ENCODE results near the gene KCNQ4.

KCNQ4 gene

DNA sequence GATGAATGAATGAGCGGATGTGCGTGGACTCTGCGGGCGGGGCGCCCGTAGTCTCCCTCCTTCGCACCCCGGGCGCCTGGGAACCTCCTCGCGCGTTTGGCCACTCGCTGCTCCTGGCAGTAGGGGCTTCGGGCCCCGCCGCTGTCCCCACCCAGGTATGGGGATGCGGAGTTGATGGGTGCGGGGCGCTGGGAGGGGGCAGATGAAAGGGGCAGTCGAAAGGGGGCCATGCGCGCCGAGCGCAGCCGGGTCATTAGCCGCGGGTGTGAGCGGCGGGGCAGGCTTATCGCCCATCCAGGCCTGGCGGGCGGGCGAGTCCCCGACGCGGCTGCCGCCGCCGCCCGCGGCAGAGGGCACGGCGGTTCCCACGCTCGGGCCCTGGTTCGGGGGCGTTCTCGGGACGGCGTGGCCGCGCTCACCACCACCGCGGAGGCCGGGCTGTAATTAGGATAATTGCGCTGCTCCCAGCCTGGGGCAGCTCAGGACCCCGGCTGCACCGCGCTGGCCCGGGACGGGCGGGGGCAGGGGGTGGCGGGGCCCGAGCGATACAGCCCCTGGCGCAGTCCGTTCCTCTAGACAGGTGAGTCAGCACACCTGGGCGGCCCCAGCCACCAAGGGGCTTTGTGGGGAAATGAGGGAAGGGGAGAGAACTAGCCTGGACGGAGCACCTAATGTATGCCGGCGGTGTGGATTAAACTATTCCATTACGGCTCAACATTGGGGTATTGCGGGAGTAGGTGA is 100.6 kb downstream of the KCNQ4 start:
- H3K4me3 ChIP-seq (ENCODE audit: low read length) = peak overlapping the region; percentile 13
- TF ChIP-seq, protein P1, sequence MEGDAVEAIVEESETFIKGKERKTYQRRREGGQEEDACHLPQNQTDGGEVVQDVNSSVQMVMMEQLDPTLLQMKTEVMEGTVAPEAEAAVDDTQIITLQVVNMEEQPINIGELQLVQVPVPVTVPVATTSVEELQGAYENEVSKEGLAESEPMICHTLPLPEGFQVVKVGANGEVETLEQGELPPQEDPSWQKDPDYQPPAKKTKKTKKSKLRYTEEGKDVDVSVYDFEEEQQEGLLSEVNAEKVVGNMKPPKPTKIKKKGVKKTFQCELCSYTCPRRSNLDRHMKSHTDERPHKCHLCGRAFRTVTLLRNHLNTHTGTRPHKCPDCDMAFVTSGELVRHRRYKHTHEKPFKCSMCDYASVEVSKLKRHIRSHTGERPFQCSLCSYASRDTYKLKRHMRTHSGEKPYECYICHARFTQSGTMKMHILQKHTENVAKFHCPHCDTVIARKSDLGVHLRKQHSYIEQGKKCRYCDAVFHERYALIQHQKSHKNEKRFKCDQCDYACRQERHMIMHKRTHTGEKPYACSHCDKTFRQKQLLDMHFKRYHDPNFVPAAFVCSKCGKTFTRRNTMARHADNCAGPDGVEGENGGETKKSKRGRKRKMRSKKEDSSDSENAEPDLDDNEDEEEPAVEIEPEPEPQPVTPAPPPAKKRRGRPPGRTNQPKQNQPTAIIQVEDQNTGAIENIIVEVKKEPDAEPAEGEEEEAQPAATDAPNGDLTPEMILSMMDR (conservative IDR thresholded peaks at IDR 0.05; ENCODE audit: low read depth, low read length) = no peak
- DNase-seq (ENCODE audit: low read depth) = no peak

GRCh38 chr1:40886318-40887011 is 102.9 kb downstream of the KCNQ4 start:
- no peak for DNase-seq (ENCODE audit: low read depth)
- TF ChIP-seq, protein P1 (conservative IDR thresholded peaks at IDR 0.05; ENCODE audit: low read depth, low read length) = no peak
- no peak overlapping the region for H3K4me3 ChIP-seq (ENCODE audit: low read length)

- TF ChIP-seq, protein P1 (conservative IDR thresholded peaks at IDR 0.05; ENCODE audit: low read depth, low read length) = no peak
- H3K4me3 ChIP-seq (ENCODE audit: low read length) = no peak overlapping the region
- DNase-seq (ENCODE audit: low read depth) = no peak
Measured at GRCh38 chr1:40887012-40887378, 103.4 kb downstream of the KCNQ4 start.

- TF ChIP-seq, protein P1 (conservative IDR thresholded peaks at IDR 0.05; ENCODE audit: low read depth, low read length) = no peak
Measured at GRCh38 chr1:40887652-40888051, 104.1 kb downstream of the KCNQ4 start.

More at GRCh38 chr1:40887652-40888051, 104.1 kb downstream of the KCNQ4 start:
- H3K4me3 ChIP-seq (ENCODE audit: low read length) = no peak overlapping the region
- no peak for DNase-seq (ENCODE audit: low read depth)

All from retinal pigment epithelial cell (primary cell).